GM19452 (cell line): ENCODE results near the gene STUB1.

ENCODE experiments used
- ATAC-seq: cut with Tn5 transposase; IDR thresholded peaks from one replicate; pipeline ENCODE4 v1.9.1; 2021; ENCODE audit not compliant: unreplicated experiment

The STUB1 gene

DNA sequence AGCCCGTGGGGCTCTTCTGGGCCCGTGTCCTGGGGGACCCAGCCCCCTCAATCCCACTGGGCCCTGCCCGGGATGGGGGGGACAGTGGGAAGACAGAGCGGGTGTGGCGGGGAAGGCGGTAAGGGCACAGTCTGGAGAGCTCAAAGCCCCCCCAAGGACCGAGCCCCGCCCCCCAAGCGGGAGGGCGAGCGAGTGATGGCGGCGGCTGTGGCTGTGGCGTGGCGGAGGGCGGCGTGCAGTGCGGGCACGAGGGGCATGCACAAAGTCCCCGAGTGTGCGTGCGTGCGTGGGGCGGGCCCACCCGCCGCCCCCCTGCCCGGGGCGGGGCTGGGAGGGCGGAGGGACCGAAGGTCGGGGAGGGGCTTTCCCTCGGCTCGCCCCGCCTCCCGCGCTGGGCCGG is 13.6 kb downstream of the STUB1 start:
- no peak for ATAC-seq

DNA sequence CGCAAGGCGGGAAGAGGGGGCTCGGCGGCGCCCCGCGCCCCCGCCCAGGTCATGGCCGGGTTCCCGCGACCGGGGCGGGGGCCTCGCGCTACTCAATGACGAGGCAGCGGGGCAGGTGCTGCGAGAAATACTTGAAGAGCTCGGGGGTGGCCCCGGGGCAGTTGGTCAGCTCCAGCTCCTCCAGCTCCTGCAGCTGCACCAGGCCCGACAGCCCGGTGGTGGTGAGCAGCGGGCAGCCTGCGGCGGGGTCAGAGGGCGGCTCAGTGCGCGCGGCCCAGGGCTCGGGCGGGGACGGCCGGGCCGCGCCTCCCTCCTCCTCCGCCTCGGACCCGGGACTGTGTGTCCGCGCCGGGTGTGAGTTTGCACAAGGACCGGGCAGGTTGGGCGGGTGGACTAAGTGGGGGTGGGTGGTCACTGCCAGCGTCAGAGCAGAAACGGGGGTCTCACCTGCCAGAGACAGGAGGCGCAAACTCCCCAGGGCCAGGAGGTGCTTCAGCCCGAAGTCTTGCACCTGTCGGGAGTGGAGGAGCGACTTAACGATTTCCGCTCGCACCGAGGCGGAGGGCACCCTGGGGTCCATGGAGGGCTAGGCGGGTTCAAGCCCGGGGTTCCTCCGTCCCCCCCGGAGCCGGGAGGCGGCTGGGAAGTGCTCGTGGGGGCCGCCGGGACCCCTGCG is 14.1 kb downstream of the STUB1 start:
- no peak for ATAC-seq

DNA sequence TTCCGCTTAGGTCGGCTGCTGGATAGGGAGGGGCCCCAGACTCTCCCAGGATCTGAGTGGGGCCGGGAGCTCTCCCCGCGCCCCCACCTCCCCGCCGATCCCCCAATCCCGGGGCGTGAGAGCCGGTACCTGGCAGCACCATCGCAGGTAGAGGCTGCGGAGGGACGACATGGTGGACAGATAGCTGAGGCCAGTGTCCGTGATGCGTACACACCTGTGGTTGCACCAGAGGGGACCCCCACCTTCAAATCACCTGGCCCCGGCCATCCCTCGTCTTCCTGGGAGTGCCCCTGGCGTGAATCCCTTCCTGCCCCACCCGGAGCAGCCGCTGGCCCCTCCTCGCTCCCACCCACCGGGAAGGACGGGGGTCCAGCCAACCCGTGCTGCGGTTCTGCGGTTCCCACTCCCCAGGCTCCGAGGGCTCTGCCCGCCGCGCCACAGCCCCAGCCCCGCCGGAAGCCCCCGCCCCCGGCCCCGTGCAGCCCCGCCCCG is 14.7 kb downstream of the STUB1 start:
- ATAC-seq, result no peak

- no peak for ATAC-seq
Measured at GRCh38 chr16:695355-696089, 15.3 kb downstream of the STUB1 start.

DNA sequence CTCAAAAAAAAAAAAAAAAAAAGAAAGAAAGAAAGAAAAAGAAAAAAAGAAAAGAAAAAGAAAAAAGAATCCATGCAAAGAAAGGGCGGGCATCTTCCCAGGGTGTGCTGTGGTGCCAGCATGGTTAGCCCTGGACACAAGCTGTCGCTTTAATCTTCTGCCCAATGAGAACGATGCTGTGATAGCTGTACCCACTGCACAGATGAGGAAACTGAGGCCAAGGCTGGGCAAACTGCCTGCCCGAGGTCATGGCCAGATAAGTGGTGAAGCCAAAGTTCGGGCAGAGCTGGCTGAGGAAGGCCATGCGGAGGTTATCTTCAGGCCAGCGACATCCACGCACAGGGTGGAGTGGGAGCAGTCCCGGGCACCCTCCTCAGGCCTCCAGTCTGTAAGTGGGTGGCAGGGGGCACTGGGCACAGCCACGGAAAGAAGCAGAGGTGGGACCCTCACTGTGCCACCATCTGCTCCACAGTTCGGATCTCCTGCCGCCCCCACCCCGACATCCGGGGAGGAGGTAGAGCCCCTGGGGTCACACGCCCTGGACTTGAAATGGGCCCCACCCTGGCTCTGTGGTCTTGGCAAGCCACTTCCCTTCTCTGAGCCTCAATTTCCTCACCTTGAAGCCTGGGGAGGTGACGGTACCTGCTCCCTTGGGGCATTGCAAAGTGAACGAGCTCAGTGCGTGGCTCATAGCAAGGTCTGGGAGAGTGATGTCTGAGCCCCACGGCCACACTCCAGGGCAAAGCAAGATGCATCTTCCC is 18.9 kb downstream of the STUB1 start:
- ATAC-seq, result no peak

DNA sequence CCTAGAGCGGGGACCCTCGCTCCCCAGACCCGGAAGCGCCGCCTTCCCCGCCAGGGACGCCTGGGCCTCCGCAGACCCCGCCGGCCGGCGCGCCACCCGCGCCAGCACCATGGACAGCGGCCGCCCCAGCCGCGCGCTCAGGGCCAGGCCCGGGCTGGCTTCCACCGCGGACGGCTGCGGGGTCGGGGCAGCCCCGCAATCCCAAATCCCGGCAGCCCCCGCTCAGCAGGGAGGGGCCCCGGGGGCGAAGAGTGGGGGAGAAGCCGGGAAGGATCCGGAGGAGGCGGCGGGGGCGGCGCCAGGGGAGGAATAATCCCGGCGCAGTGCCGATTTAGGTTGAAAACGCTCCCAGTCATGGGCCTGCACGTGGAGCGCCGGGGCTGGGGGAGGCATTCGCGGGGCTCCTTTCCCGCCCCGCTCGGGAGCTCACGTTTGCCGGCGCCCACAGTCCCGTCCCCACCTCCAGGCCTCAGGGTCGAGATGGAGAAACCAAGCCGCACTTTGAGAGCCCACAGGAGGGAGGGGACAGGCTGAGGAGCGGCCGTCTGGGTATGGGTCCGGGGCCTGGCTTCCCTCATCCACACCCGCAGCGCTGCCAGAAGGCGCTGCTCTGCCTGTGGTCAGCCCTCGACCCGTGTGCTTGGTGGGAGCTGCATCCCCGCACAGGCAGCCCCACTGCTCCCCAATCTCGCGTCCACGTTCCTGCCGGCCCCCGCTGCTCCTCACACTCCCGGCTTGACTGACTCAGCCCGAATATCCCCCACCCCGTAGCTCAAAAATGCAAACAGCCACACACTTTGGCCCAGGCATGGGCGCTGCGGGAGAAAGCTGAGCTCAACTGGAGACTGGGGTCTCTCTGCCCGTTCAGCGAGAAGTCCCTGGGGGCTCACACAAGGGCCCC is 20.7 kb downstream of the STUB1 start:
- no peak for ATAC-seq

DNA sequence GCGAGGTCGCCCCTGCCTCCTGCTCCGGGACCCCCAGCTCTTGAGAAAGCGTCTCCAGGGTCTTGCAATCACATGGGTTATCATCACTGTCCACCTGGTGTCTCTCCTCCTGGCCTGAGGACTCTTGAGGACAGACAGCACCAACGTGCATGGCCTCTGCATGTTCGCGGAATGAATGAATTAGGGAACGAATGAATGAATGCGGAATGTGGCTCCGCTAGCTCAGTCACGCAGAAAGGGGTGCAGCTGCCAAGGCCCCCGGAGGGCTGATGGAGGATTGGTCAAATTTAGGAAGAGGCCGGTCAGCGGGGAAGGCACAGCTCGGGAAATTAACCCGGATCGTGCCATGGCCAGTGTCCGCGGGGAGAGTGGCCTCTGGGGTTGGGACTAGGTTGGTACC is 22.1 kb downstream of the STUB1 start:
- no peak for ATAC-seq

- no peak for ATAC-seq
Measured at GRCh38 chr16:703406-703805, 23.2 kb downstream of the STUB1 start.

DNA sequence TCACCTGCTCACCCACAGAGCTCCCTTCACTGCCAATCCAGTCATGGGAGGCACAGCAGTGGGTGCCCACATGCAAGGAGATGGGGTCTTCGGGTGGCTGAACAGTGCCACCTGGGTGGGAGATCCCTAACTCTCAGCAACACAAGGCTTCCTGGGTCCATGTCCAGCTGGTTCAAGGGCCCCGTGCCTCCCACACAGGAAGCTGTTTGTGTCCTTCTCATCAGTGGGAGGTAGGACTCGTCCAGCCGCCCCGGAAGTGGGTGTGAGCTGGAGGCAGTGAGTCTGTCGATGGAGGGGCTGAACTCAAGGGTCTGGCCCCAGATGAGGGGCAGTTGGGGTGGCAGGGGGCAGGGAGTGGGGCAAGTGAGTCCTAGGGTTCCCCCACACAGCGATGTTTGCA is 23.8 kb downstream of the STUB1 start:
- ATAC-seq, result no peak

- no peak for ATAC-seq
Measured at GRCh38 chr16:704552-705380, 24.6 kb downstream of the STUB1 start.

DNA sequence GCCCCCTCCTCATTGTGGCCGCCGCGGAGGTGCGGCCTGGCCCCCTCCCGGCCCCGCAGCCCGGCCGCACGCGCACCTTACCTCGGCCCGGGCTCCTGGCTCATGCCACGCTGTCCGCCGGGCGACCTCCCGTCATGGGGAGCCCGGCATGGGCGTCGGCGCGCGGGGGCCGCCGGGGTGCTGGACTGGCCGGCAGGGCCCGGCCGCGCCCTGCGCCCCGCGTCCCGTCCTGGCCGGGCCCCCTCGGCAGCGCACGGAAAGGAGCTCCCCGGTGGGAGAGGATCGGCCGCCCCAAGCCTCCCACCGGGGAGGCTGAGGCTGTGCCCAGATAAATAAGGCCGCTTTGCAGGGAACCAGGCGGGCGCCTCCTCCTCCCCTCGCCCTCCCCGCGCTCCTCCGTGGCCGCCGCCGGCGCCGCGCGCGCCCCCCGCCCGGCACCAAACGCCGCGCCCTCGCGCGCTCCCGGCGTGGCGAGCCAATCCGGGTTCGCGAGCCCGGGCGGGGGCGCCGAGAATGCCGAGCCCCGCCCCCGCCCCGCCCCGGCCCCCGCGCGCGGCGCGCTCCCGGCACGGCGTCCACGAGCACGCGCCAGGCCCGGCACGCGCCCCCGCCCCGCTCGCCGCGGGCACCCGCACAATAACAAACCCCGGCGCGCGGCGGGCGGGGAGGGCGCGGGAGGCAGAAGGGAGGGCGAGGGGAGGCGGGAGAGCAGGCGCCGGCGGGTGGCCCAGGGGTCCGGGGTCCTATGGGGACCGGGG is 25.4 kb downstream of the STUB1 start, which contains the start of gene FBXL16:
TSS of gene FBXL16 (minus strand) at position 371 of the 758 bp plus-strand sequence. CDS start 8,396 bp downstream, outside the sequence.
- ATAC-seq, result no peak

DNA sequence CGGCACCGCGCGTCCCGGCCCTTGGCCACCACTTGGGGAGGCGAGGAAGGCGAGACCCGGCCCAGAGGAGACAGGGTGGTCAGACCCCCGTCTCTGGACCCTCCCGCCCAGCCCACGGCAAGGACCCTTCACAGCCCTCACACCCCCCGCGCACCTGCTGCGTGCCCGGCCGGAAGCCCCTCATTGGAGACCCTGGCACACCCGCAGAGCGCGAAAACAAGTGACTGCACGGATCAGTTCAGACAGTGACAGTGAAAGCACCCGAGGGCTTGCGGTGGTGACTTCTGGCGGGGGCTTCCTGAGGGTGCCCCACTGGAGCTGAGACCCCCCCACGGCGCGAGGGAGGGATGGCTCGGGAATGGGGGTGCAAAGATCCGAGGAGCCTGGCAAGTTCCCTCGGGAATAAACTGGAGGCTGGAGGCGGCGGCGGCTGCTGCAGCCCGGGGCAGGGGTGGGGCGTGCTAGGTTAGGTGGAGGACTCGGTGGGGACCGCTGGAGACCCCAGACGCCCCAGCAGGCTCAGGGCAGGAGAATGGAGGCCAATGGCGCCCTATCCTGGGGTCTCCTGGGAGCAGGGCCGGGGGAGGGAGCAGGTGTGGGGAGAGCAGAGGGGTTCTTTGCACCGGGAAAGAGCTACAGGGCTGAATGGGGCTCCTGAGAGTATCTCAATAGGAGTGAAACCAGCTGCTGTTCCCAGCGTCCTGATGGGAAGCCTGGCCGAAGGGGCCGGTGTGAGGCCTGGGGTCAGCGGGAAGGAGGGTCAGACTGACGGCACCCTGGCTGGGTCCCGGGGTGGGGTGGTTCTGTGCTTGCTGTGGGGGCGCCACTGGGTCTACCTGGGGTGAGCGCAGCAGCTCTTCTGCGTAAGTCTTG is 26.2 kb downstream of the STUB1 start:
- no peak for ATAC-seq

- no peak for ATAC-seq
Measured at GRCh38 chr16:707062-707538, 26.9 kb downstream of the STUB1 start.

GRCh38 chr16:708019-708418 is 27.8 kb downstream of the STUB1 start:
- ATAC-seq, result no peak

DNA sequence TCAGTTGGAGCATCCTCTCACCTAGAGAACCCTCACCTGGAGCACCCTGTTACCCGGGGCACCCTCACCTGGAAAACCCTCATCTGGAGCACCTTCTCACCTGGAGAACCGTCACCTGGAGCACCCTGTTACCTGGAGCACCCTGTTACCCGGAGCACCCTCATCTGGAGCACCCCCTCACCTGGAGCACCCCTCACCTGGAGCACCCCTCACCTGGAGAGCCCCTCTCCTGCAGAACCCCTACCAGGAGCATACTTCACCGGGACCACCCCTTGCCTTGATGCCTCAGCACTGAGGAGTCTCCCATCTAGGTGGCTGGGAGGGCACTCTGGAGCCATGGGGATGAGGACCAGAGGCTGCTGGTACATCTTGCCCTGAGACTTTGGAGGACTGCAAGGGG is 28.7 kb downstream of the STUB1 start:
- ATAC-seq, result no peak

GRCh38 chr16:709566-710499 is 29.6 kb downstream of the STUB1 start:
- ATAC-seq, result no peak
